Measurements from ENCODE around the gene SSBP3. TPM values are rescaled to one million over a fixed set of nuclear protein-coding genes. Genes with fewer than 3 reads are reported as not detected.

The SSBP3 gene
- total RNA-seq, 1 donor from 2014 or later = 44.0 TPM

DNA sequence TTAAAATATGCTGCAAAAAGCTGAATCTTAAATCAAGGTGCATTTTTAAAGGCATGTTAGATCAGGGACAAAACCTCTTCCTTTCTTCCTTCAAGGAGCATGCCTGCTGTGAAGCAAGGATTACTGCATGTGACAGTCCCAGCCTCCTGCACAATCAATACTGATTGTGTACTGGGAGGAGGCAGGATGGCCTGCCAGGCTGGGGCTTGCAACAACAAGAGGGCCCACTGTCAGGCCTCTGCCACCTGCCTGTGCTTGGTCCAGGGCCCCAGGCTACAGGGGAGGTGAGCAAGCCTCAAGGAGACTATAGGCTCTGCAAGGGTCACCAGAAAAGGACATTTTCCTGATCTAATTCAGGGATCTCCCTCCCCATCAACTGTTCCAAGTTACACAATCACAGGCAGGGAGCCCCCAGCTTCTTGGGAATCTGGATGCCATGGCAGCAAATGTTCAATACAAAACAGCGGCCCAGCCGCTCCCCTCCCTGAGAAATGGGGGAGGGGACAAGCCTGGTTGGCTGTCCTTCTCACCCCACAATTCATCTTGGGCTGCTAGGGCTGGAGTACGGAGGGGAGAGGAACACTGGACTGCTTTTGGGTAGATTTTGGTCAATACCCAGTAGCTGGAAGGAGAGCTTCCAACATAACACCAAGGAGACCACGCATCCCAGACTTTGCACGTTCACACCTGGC is 76.7 kb downstream of the SSBP3 start:
- H3K36me3 ChIP-seq = no peaks in the 10 kb centered on the region
- ATAC-seq (no peak), DNase-seq (no peak)
- intact Hi-C loops (cut with DNase I) = no loop called here
- no peak overlapping the region for H3K4me3 ChIP-seq
- no peak overlapping the region for H3K27ac ChIP-seq
- H3K4me1 ChIP-seq = peaks cover 99% of the 10 kb centered on the region
- TF ChIP-seq, protein P1, sequence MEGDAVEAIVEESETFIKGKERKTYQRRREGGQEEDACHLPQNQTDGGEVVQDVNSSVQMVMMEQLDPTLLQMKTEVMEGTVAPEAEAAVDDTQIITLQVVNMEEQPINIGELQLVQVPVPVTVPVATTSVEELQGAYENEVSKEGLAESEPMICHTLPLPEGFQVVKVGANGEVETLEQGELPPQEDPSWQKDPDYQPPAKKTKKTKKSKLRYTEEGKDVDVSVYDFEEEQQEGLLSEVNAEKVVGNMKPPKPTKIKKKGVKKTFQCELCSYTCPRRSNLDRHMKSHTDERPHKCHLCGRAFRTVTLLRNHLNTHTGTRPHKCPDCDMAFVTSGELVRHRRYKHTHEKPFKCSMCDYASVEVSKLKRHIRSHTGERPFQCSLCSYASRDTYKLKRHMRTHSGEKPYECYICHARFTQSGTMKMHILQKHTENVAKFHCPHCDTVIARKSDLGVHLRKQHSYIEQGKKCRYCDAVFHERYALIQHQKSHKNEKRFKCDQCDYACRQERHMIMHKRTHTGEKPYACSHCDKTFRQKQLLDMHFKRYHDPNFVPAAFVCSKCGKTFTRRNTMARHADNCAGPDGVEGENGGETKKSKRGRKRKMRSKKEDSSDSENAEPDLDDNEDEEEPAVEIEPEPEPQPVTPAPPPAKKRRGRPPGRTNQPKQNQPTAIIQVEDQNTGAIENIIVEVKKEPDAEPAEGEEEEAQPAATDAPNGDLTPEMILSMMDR (IDR thresholded peaks at IDR 0.05) = no peak
- H3K27me3 ChIP-seq (ENCODE audit: low read depth) = no peaks in the 10 kb centered on the region
- H3K9me3 ChIP-seq = no peaks in the 10 kb centered on the region

DNA sequence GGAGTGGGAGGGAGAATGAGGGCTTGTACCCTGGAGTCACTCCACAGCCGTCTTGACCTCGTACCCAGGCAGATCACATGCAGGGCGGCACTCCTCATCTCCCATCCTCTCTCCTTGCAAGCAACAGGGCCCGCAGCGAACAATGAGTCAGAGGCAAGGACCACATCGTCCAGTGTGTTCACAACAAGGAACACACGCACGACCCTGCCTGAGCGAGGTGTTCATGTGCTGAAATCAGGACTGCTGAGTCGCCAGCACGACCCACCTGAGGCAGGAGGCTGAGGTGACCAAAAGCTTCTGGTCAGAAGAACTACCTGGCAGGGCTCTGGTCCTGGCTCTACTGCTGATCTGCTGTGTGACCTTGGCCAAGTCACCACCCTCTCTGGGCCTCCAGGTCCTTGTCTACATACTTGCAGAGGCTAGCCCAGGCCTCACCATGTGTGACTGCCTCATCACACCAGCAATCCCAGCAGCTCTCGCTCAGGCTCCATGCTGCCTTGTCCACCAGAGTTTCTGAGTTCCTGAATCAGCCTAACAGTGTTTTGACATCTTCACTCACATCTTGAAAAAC is 78.0 kb downstream of the SSBP3 start:
- intact Hi-C loops (cut with DNase I) = no loop called here
- no peaks in the 10 kb centered on the region for H3K27me3 ChIP-seq (ENCODE audit: low read depth)
- H3K36me3 ChIP-seq = no peaks in the 10 kb centered on the region
- DNase-seq (no peak), ATAC-seq (no peak)
- no peaks in the 10 kb centered on the region for H3K9me3 ChIP-seq
- peaks cover 99% of the 10 kb centered on the region for H3K4me1 ChIP-seq
- H3K4me3 ChIP-seq = no peak overlapping the region
- H3K27ac ChIP-seq = no peak overlapping the region
- TF ChIP-seq, protein P1 (IDR thresholded peaks at IDR 0.05) = no peak

DNA sequence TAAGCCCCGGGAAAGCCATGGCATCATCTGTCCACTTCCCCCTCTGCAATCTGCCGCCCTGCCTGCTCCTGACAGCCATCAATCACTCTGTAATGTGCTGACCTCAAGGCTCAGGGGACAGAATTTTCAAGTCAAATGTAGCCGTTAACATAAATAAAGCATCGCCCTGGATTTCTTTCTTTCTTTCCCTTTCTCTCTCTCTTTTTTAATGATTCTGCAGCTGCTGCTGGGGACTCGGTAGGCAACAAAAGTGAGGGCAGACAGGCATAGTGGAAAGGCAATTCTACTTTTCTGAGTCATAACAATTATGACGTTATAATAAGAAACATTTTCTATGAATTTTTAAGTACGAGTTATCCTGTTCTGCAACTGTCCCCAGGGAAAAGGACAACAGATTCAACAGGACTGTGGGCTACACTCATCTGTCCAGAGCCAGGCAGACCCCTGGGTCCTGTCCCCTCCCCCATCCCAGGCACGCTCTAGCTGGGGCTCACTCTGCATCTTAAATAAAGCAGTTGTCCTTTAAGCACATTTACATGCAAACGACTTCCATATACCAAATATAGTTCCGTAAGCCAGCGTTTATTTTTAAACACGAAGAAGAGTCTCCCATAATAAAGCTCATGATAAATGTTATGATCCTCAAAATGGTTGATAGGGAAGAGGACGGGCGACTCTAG is 78.7 kb downstream of the SSBP3 start:
- Histone ChIP-seq H3K4me1 (peaks cover 98% of the 10 kb centered on the region), H3K36me3 (no peaks in the 10 kb centered on the region), H3K4me3 (no peak overlapping the region), H3K9me3 (no peaks in the 10 kb centered on the region), H3K27me3 (ENCODE audit: low read depth) (no peaks in the 10 kb centered on the region), H3K27ac (peak overlapping the region; percentile 22)
- intact Hi-C loops (cut with DNase I) = no loop called here
- ATAC-seq (no peak), DNase-seq (no peak)
- TF ChIP-seq, protein P1 (IDR thresholded peaks at IDR 0.05) = no peak

DNA sequence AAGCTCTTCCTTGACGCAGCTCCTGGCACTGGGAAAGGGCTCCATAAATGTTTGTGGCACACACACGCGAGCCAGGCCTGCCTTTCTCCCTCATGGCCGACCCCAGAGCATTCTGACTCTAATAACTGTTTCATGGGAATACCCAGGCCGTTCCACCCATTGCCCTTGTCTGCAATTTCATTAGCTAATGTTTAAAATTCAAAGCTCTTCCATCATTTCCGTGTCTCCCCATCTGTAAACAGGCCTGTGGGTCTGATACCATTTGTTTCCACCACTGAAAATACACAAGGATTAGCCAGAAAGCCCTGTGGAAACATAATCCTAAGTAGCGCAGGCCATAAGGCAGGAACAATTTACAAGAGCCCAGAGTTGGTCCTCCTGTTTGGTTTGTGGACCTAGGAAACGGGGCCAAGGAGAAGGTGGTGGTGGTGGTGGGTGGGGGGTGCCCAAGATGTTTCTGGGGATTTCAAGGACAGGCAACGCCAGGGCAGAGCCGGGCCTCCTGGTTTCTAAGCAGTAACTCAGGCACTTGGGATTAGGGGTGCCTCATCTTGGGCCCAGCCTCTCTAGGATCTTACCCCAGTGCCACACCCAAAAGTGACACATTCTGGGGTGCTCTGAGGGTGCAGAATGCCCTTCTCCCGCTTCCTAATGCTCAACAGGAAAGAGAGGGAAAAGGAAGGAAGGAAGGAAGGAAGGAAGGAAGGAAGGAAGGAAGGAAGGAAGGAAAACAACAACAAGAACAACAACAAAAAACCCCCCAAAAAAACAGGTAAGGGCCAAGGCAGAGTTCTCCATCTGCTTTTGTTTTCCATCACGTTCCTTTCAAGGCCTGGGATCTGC is 79.4 kb downstream of the SSBP3 start:
- no peaks in the 10 kb centered on the region for H3K36me3 ChIP-seq
- intact Hi-C loops (cut with DNase I) = no loop called here
- no peaks in the 10 kb centered on the region for H3K9me3 ChIP-seq
- ATAC-seq (no peak), DNase-seq (no peak)
- peaks cover 91% of the 10 kb centered on the region for H3K4me1 ChIP-seq
- no peak overlapping the region for H3K4me3 ChIP-seq
- H3K27me3 ChIP-seq (ENCODE audit: low read depth) = no peaks in the 10 kb centered on the region
- H3K27ac ChIP-seq = peak overlapping the region; percentile 61
- TF ChIP-seq, protein P1 (IDR thresholded peaks at IDR 0.05) = no peak

DNA sequence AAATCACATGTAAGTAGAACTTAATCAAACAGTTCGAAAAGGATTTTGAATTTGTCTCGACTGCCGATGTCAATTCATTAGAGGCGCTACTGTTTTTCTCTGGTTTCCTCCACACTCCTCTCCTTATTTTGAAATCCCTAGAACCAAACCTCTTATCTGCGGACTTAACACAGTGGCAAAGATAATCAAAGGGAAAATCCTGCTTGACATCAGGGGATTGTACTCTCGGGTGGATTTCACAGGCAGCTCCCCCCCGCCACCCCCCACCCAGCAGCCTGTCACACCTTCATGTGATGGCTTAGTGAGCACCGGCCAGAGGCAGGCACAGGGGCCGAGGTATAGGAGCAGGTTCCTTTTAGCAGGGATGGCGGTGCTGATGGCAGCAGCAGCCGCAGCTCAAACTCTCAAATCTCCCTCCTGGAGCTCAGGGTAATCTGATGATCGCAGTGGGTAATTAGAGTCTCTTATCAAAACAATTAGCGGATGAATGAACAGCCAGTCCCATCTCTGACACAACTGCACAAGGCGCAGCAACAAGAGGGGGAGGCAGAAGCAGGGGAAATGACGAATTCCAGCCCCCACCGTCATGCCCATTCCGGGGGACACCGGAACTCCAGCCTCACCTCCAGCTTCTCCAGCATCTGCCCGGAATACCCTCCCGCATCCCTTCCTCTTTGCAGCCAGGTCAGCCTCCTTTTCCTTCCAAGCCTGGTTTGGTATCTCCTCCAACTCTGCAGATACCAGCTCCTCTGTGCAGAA is 80.3 kb downstream of the SSBP3 start:
- no peaks in the 10 kb centered on the region for H3K9me3 ChIP-seq
- no peaks in the 10 kb centered on the region for H3K36me3 ChIP-seq
- peaks cover 82% of the 10 kb centered on the region for H3K4me1 ChIP-seq
- H3K27ac ChIP-seq = peak overlapping the region; percentile 61
- TF ChIP-seq, protein P1 (IDR thresholded peaks at IDR 0.05) = no peak
- intact Hi-C loops (cut with DNase I) = no loop called here
- no peak overlapping the region for H3K4me3 ChIP-seq
- DNase-seq (no peak), ATAC-seq (peak in 1 of 2 donors; percentile 25)
- H3K27me3 ChIP-seq (ENCODE audit: low read depth) = no peaks in the 10 kb centered on the region

Measured in lower lobe of right lung (tissue), 2 donors.